Activated CD8-positive, alpha-beta memory T cell treated with anti-CD3 and anti-CD28 coated beads, Interleukin-2, amount 50 U/mL, for 4 hours (primary cell): Measurements from ENCODE around the gene C7orf57.

Source experiments
- DNase-seq: peaks from one replicate; pipeline ENCODE4 v3.0.0-alpha.2; 2020

C7orf57 gene

GRCh38 chr7:48087349-48087748 is 52.0 kb downstream of the C7orf57 start:
- DNase-seq, result no peak

- DNase-seq, result no peak
Observed at GRCh38 chr7:48088559-48089045, 53.3 kb downstream of the C7orf57 start.

GRCh38 chr7:48089046-48090003 is 54.0 kb downstream of the C7orf57 start, which contains the start of gene UPP1:
UPP1 (plus strand) TSS chr7:48089265; CDS start chr7:48094784, 5,519 bp downstream.
- peak; percentile 87 for DNase-seq

- no peak for DNase-seq
Observed at GRCh38 chr7:48090095-48090805, 54.9 kb downstream of the C7orf57 start.

- DNase-seq, result no peak
Observed at GRCh38 chr7:48091506-48092433, 56.4 kb downstream of the C7orf57 start.

GRCh38 chr7:48094861-48095293 is 59.5 kb downstream of the C7orf57 start:
- DNase-seq, result no peak

- DNase-seq, result no peak
Observed at GRCh38 chr7:48096273-48096672, 60.9 kb downstream of the C7orf57 start.

- DNase-seq, result peak; percentile 26
Observed at GRCh38 chr7:48097521-48098231, 62.3 kb downstream of the C7orf57 start.

GRCh38 chr7:48098846-48099245 is 63.5 kb downstream of the C7orf57 start:
- no peak for DNase-seq

GRCh38 chr7:48099781-48100180 is 64.4 kb downstream of the C7orf57 start:
- no peak for DNase-seq

- no peak for DNase-seq
Observed at GRCh38 chr7:48101352-48101751, 66.0 kb downstream of the C7orf57 start.

GRCh38 chr7:48101968-48102367 is 66.6 kb downstream of the C7orf57 start:
- DNase-seq, result no peak

GRCh38 chr7:48102530-48102929 is 67.2 kb downstream of the C7orf57 start:
- DNase-seq, result no peak

GRCh38 chr7:48105045-48105444 is 69.7 kb downstream of the C7orf57 start:
- DNase-seq, result no peak

- DNase-seq, result no peak
Observed at GRCh38 chr7:48106906-48107659, 71.7 kb downstream of the C7orf57 start.

GRCh38 chr7:48107926-48108472 is 72.7 kb downstream of the C7orf57 start:
- no peak for DNase-seq

GRCh38 chr7:48108959-48109847 is 73.9 kb downstream of the C7orf57 start:
- DNase-seq, result no peak

GRCh38 chr7:48109848-48110663 is 74.7 kb downstream of the C7orf57 start:
- peak; percentile 92 for DNase-seq

GRCh38 chr7:48110868-48111267 is 75.5 kb downstream of the C7orf57 start:
- no peak for DNase-seq
